H9 (cell line): ENCODE measurements around the gene KRT1. TPM values are rescaled to one million over a fixed set of nuclear protein-coding genes. Genes with fewer than 3 reads are reported as not detected.

Experiments
- DNase-seq: peaks from one replicate; pipeline ENCODE4 v3.0.0-alpha.2; 2017
- H2AFZ ChIP-seq: one replicate; pipeline ENCODE4 v1.6.1; 2013; ENCODE audit warnings: mild to moderate bottlenecking, low read length, control low read depth, moderate library complexity
- H2AK5ac ChIP-seq: 2 replicates; pipeline ENCODE4 v1.6.1; 2013; ENCODE audit warnings: low read length, control low read depth, mixed read lengths; ENCODE audit not compliant: insufficient read length
- H2BK120ac ChIP-seq: one replicate; pipeline ENCODE4 v1.6.1; 2013; ENCODE audit warnings: low read depth, mild to moderate bottlenecking, low read length, control low read depth, inconsistent platforms; ENCODE audit not compliant: poor library complexity, severe bottlenecking
- H2BK12ac ChIP-seq: 2 replicates; pipeline ENCODE4 v1.6.1; 2013; ENCODE audit warnings: low read length, control low read depth, mixed read lengths, low read depth; ENCODE audit not compliant: insufficient read length
- H2BK15ac ChIP-seq: 2 replicates; pipeline ENCODE4 v1.6.1; 2013; ENCODE audit warnings: low read depth, low read length, control low read depth
- H2BK20ac ChIP-seq: one replicate; pipeline ENCODE4 v1.6.1; 2013; ENCODE audit warnings: low read depth, mild to moderate bottlenecking, low read length, control low read depth, inconsistent platforms; ENCODE audit not compliant: poor library complexity, severe bottlenecking
- H2BK5ac ChIP-seq: 2 replicates; pipeline ENCODE4 v1.6.1; 2013; ENCODE audit warnings: low read length, control low read depth, mixed read lengths; ENCODE audit not compliant: insufficient read length
- H3K14ac ChIP-seq: 2 replicates; pipeline ENCODE4 v1.6.1; 2013; ENCODE audit warnings: low read length, control low read depth; ENCODE audit not compliant: insufficient read depth
- H3K18ac ChIP-seq: 2 replicates; pipeline ENCODE4 v1.6.1; 2013; ENCODE audit warnings: low read depth, mild to moderate bottlenecking, mixed read lengths, low read length, control low read depth; ENCODE audit not compliant: insufficient read length
- H3K23ac ChIP-seq: 2 replicates; pipeline ENCODE4 v1.6.1; 2013; ENCODE audit warnings: low read length, control low read depth, mixed read lengths, low read depth; ENCODE audit not compliant: insufficient read length
- H3K23me2 ChIP-seq: 2 replicates; pipeline ENCODE4 v1.6.1; 2013; ENCODE audit warnings: low read depth, mild to moderate bottlenecking, mixed read lengths, low read length, control low read depth; ENCODE audit not compliant: insufficient read length, poor library complexity, severe bottlenecking
- H3K27ac ChIP-seq: 2 replicates; pipeline ENCODE4 v1.5.1; 2013; ENCODE audit warnings: low read length, control low read depth, mixed read lengths, low read depth; ENCODE audit not compliant: insufficient read length
- H3K27me3 ChIP-seq: 2 replicates; pipeline ENCODE4 v1.6.1; 2013; ENCODE audit warnings: low read length, control low read depth, inconsistent platforms; ENCODE audit not compliant: insufficient read depth
- H3K4ac ChIP-seq: 2 replicates; pipeline ENCODE4 v1.6.1; 2013; ENCODE audit warnings: low read depth, mild to moderate bottlenecking, control low read depth, inconsistent platforms, low read length, moderate library complexity
- H3K4me1 ChIP-seq: 2 replicates; pipeline ENCODE4 v1.6.1; 2013; ENCODE audit warnings: low read length, control low read depth, inconsistent platforms; ENCODE audit not compliant: insufficient read depth
- H3K4me2 ChIP-seq: 2 replicates; pipeline ENCODE4 v1.6.1; 2013; ENCODE audit warnings: low read length, control low read depth, mixed read lengths; ENCODE audit not compliant: insufficient read length, insufficient read depth
- H3K56ac ChIP-seq: 2 replicates; pipeline ENCODE4 v1.6.1; 2013; ENCODE audit warnings: low read depth, mild to moderate bottlenecking, mixed read lengths, low read length, control low read depth; ENCODE audit not compliant: insufficient read length
- H3K79me1 ChIP-seq: 2 replicates; pipeline ENCODE4 v1.6.1; 2013; ENCODE audit warnings: low read depth, mild to moderate bottlenecking, moderate library complexity, low read length, control low read depth, inconsistent platforms; ENCODE audit not compliant: insufficient read depth, poor library complexity, severe bottlenecking
- H3K79me2 ChIP-seq: 2 replicates; pipeline ENCODE4 v1.6.1; 2013; ENCODE audit warnings: low read length, control low read depth, inconsistent platforms; ENCODE audit not compliant: insufficient read depth
- H3K9ac ChIP-seq: 2 replicates; pipeline ENCODE4 v1.6.1; 2013; ENCODE audit warnings: low read length, control low read depth, mixed read lengths; ENCODE audit not compliant: insufficient read length; ENCODE audit errors: extremely low read depth
- H3K9me3 ChIP-seq: one replicate; pipeline ENCODE4 v1.6.1; 2013; ENCODE audit warnings: low read depth, low read length, inconsistent platforms; ENCODE audit not compliant: control insufficient read depth
- H3T11ph ChIP-seq: one replicate; pipeline ENCODE4 v1.6.1; 2013; ENCODE audit warnings: mild to moderate bottlenecking, low read length, control low read depth, inconsistent platforms
- H4K20me1 ChIP-seq: one replicate; pipeline ENCODE4 v1.6.1; 2013; ENCODE audit not compliant: control insufficient read depth, insufficient read length, insufficient read depth
- H4K5ac ChIP-seq: 2 replicates; pipeline ENCODE4 v1.6.1; 2013; ENCODE audit warnings: low read depth, mild to moderate bottlenecking, mixed read lengths, low read length, control low read depth; ENCODE audit not compliant: insufficient read length
- H4K8ac ChIP-seq: replicated peaks from 2 replicates; pipeline ENCODE4 v1.6.1; 2013; ENCODE audit warnings: low read length, control low read depth, mixed read lengths, low read depth; ENCODE audit not compliant: insufficient read length
- H4K91ac ChIP-seq: 2 replicates; pipeline ENCODE4 v1.6.1; 2013; ENCODE audit warnings: low read depth, mild to moderate bottlenecking, moderate library complexity, mixed read lengths, low read length, control low read depth; ENCODE audit not compliant: insufficient read length
- H3K27ac Mint-ChIP-seq, 3 experiments: 2 replicates in 2 of 3; 3 replicates in 1 of 3; pipeline ENCODE4 v1.8.0; 2020 to 2021; ENCODE audit warnings: mixed read lengths in 3 of 3, mild to moderate bottlenecking in 1 of 3, moderate library complexity in 1 of 3
- H3K27me3 Mint-ChIP-seq: 2 replicates; pipeline ENCODE4 v1.8.0; 2021; ENCODE audit warnings: low read depth, mild to moderate bottlenecking, moderate library complexity, mixed read lengths
- H3K36me3 Mint-ChIP-seq, 3 experiments: 2 replicates in 2 of 3; 3 replicates in 1 of 3; pipeline ENCODE4 v1.8.0; 2020 to 2021; ENCODE audit warnings: low read depth in 3 of 3, mixed read lengths in 3 of 3; ENCODE audit not compliant: insufficient read depth in 1 of 3
- H3K4me1 Mint-ChIP-seq, 2 experiments: 2 replicates each; pipeline ENCODE4 v1.8.0; 2020; ENCODE audit warnings: mixed read lengths in 2 of 2
- H3K4me3 Mint-ChIP-seq, 2 experiments: 2 replicates in 1 of 2; 3 replicates in 1 of 2; pipeline ENCODE4 v1.8.0; 2020 to 2021; ENCODE audit warnings: mild to moderate bottlenecking in 2 of 2, mixed read lengths in 2 of 2, moderate library complexity in 1 of 2
- H3K9me3 Mint-ChIP-seq, 2 experiments: 2 replicates in 1 of 2; 3 replicates in 1 of 2; pipeline ENCODE4 v1.8.0; 2020; ENCODE audit warnings: mild to moderate bottlenecking in 2 of 2, mixed read lengths in 2 of 2, moderate library complexity in 1 of 2
- WGBS: extraction: QIAGEN DNeasy Blood & Tissue Kit; methylation state at CpG from one replicate; pipeline ENCODE4 v1.1.7; 2013; ENCODE audit warnings: missing lambda C conversion rate, low lambda C conversion rate, mixed read lengths; ENCODE audit not compliant: insufficient read length; ENCODE audit errors: extremely low coverage; 5-methylcytosine and 5-hydroxymethylcytosine counted together
- total RNA-seq: library from RNA; stranded (reverse); gene quantifications from 2 replicates; pipeline ENCODE4 v1.2.1, GENCODE V29; 2021
- TF ChIP-seq, protein P1 (sequence below): fragments of 200-600 bp; sonication (generic); conservative IDR thresholded peaks from 3 replicates; pipeline ENCODE4 v1.8.0; 2021; ENCODE audit warnings: antibody characterized with exemption, mild to moderate bottlenecking

The KRT1 gene
- total RNA-seq, 1 experiment from 2014 or later = not detected

GRCh38 chr12:52630599-52631200 is 49.5 kb downstream of the KRT1 start:
- Histone ChIP-seq H3K79me2 (no peaks in the 10 kb centered on the region), H3K14ac (no peak overlapping the region), H4K91ac (no peak overlapping the region), H3K4me2 (no peak overlapping the region), H3K23ac (no peak overlapping the region), H4K5ac (no peak overlapping the region), H2AK5ac (no peak overlapping the region), H3K23me2 (no peaks in the 10 kb centered on the region), H2BK5ac (no peak overlapping the region), H3K27ac (no peak overlapping the region), H2BK20ac (no peak overlapping the region), H3K9ac (no peak overlapping the region), H3K9me3 (no peaks in the 10 kb centered on the region), H3K79me1 (no peaks in the 10 kb centered on the region), H4K20me1 (no peaks in the 10 kb centered on the region), H3K27me3 (no peaks in the 10 kb centered on the region), H3T11ph (no peak overlapping the region), H2BK15ac (no peak overlapping the region), H3K4me1 (no peaks in the 10 kb centered on the region), H3K18ac (no peak overlapping the region), H2BK120ac (no peak overlapping the region), H3K56ac (no peak overlapping the region), H2BK12ac (no peak overlapping the region), H2AFZ (no peak overlapping the region), H4K8ac (no peak overlapping the region), H3K4ac (no peak overlapping the region)
- H3K4me3 Mint-ChIP-seq = no peak overlapping the region
- DNase-seq = peak; percentile 9
- WGBS = no CpG with 5 or more reads among the region's 4 CpGs
- H3K36me3 Mint-ChIP-seq = no peaks in the 10 kb centered on the region
- TF ChIP-seq, protein P1, sequence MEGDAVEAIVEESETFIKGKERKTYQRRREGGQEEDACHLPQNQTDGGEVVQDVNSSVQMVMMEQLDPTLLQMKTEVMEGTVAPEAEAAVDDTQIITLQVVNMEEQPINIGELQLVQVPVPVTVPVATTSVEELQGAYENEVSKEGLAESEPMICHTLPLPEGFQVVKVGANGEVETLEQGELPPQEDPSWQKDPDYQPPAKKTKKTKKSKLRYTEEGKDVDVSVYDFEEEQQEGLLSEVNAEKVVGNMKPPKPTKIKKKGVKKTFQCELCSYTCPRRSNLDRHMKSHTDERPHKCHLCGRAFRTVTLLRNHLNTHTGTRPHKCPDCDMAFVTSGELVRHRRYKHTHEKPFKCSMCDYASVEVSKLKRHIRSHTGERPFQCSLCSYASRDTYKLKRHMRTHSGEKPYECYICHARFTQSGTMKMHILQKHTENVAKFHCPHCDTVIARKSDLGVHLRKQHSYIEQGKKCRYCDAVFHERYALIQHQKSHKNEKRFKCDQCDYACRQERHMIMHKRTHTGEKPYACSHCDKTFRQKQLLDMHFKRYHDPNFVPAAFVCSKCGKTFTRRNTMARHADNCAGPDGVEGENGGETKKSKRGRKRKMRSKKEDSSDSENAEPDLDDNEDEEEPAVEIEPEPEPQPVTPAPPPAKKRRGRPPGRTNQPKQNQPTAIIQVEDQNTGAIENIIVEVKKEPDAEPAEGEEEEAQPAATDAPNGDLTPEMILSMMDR = no peak
- H3K27ac Mint-ChIP-seq = no peak overlapping the region
- H3K4me1 Mint-ChIP-seq = peaks cover 4 to 5% of the 10 kb centered on the region in 2 experiments
- H3K27me3 Mint-ChIP-seq = peaks cover 15% of the 10 kb centered on the region
- no peaks in the 10 kb centered on the region for H3K9me3 Mint-ChIP-seq
